ENCODE measurements around the gene STMND1.

- TF ChIP-seq BHLHE40 (IDR thresholded peaks at IDR 0.05; ENCODE audit: borderline replicate concordance) (no peak), PKNOX1 (IDR thresholded peaks at IDR 0.05) (no peak), LEF1 (IDR thresholded peaks at IDR 0.05; ENCODE audit: borderline replicate concordance) (no peak), SP1 (IDR thresholded peaks at IDR 0.05) (no peak), SUZ12 (IDR thresholded peaks at IDR 0.05) (no peak), L3MBTL2 (conservative IDR thresholded peaks at IDR 0.05) (no peak)
These were observed 3.3 kb upstream of the STMND1 start for GRCh38 chr6:17098538-17098937.

All from HEK293T (cell line).